Loucy (cell line): ENCODE measurements around the gene KCNMA1.

Experiments used
- H2AFZ ChIP-seq: fragments of 200-600 bp; sonication (generic); 2 replicates; pipeline ENCODE4 v1.6.0; 2016; ENCODE audit warnings: antibody characterized with exemption, mild to moderate bottlenecking, low read length, moderate library complexity
- H3F3A ChIP-seq: fragments of 200-600 bp; 2 replicates; pipeline ENCODE4 v1.6.0; 2016; ENCODE audit warnings: antibody characterized with exemption, low read depth, mild to moderate bottlenecking
- H3K27me3 ChIP-seq: fragments of 200-600 bp; sonication (generic); 2 replicates; pipeline ENCODE4 v1.6.1; 2014; ENCODE audit warnings: low read length, mild to moderate bottlenecking; ENCODE audit not compliant: insufficient read depth, poor library complexity, severe bottlenecking
- H3K36me3 ChIP-seq: fragments of 200-600 bp; sonication (generic); 2 replicates; pipeline ENCODE4 v1.6.1; 2016; ENCODE audit warnings: low read length; ENCODE audit not compliant: insufficient read depth
- H3K4me1 ChIP-seq: fragments of 200-600 bp; sonication (generic); 2 replicates; pipeline ENCODE4 v1.5.1; 2014; ENCODE audit warnings: low read length, mild to moderate bottlenecking; ENCODE audit not compliant: insufficient read depth, poor library complexity, severe bottlenecking
- H3K4me2 ChIP-seq: fragments of 200-600 bp; sonication (generic); 2 replicates; pipeline ENCODE4 v1.6.0; 2014; ENCODE audit warnings: antibody characterized with exemption, low read length, low read depth, mild to moderate bottlenecking; ENCODE audit not compliant: poor library complexity, severe bottlenecking
- H3K4me3 ChIP-seq: fragments of 200-600 bp; sonication (generic); 2 replicates; pipeline ENCODE4 v1.5.1; 2014; ENCODE audit warnings: low read length, mild to moderate bottlenecking, mixed read lengths; ENCODE audit not compliant: poor library complexity, severe bottlenecking
- H3K79me2 ChIP-seq: fragments of 200-600 bp; sonication (generic); 2 replicates; pipeline ENCODE4 v1.6.1; 2014; ENCODE audit warnings: low read length; ENCODE audit not compliant: insufficient read depth
- H3K9ac ChIP-seq: fragments of 200-600 bp; sonication (generic); 2 replicates; pipeline ENCODE4 v1.6.0; 2014; ENCODE audit warnings: mild to moderate bottlenecking, low read depth, low read length, moderate library complexity; ENCODE audit not compliant: poor library complexity, severe bottlenecking
- H3K9me2 ChIP-seq: fragments of 200-600 bp; sonication (generic); replicated peaks from 2 replicates; pipeline ENCODE4 v1.6.1; 2016; ENCODE audit warnings: low read depth, low read length, mixed read lengths
- H3K9me3 ChIP-seq: fragments of 200-600 bp; sonication (generic); 2 replicates; pipeline ENCODE4 v1.6.1; 2014; ENCODE audit warnings: mild to moderate bottlenecking, antibody characterized with exemption, low read length, low read depth; ENCODE audit not compliant: insufficient read depth
- H4K20me1 ChIP-seq: fragments of 200-600 bp; sonication (generic); 2 replicates; pipeline ENCODE4 v1.6.0; 2014; ENCODE audit warnings: antibody characterized with exemption, low read length, mild to moderate bottlenecking; ENCODE audit not compliant: insufficient read depth, poor library complexity, severe bottlenecking
- EZH2phosphoT487 ChIP-seq: fragments of 200-600 bp; IDR thresholded peaks from 2 replicates; pipeline ENCODE4 v1.6.1; 2018; ENCODE audit warnings: antibody characterized with exemption, mild to moderate bottlenecking, moderate library complexity, borderline replicate concordance
- TF ChIP-seq, protein P1 (sequence below): fragments of 200-600 bp; sonication (generic); conservative IDR thresholded peaks from 2 replicates; pipeline ENCODE4 v1.5.1; 2014; ENCODE audit warnings: mild to moderate bottlenecking, antibody characterized with exemption, low read length

The KCNMA1 gene

DNA sequence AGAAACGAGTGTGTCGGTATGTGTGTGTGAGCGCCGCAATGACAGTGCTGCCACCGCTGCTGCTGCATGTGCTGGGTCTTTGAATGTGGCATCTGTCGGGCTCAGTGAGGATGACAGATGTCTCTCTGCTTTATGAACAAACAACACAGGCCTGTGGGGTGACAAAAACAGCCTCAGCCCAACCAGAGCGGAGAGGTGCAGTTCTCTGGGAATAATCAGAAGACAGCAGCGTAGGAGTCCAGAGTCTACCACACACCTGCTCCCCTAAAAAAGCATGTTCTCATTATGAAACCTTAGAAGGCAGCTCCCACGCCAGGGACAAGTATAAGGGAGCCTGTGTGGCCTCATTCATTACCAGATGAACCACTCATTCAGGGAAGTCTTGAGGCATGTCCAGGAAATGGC lies 278.3 kb downstream of the KCNMA1 start:
- no peaks in the 10 kb centered on the region for H3K27me3 ChIP-seq
- no peak overlapping the region for H2AFZ ChIP-seq
- no peaks in the 10 kb centered on the region for H3K36me3 ChIP-seq
- TF ChIP-seq, protein P1, sequence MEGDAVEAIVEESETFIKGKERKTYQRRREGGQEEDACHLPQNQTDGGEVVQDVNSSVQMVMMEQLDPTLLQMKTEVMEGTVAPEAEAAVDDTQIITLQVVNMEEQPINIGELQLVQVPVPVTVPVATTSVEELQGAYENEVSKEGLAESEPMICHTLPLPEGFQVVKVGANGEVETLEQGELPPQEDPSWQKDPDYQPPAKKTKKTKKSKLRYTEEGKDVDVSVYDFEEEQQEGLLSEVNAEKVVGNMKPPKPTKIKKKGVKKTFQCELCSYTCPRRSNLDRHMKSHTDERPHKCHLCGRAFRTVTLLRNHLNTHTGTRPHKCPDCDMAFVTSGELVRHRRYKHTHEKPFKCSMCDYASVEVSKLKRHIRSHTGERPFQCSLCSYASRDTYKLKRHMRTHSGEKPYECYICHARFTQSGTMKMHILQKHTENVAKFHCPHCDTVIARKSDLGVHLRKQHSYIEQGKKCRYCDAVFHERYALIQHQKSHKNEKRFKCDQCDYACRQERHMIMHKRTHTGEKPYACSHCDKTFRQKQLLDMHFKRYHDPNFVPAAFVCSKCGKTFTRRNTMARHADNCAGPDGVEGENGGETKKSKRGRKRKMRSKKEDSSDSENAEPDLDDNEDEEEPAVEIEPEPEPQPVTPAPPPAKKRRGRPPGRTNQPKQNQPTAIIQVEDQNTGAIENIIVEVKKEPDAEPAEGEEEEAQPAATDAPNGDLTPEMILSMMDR = no peak
- no peak for TF ChIP-seq EZH2phosphoT487
- no peaks in the 10 kb centered on the region for H3F3A ChIP-seq
- no peak overlapping the region for H3K9ac ChIP-seq
- no peak overlapping the region for H3K4me2 ChIP-seq
- H3K79me2 ChIP-seq = no peaks in the 10 kb centered on the region
- no peaks in the 10 kb centered on the region for H3K9me3 ChIP-seq
- no peak overlapping the region for H3K4me3 ChIP-seq
- H3K4me1 ChIP-seq = peaks cover 13% of the 10 kb centered on the region
- no peaks in the 10 kb centered on the region for H4K20me1 ChIP-seq
- no peaks in the 10 kb centered on the region for H3K9me2 ChIP-seq

DNA sequence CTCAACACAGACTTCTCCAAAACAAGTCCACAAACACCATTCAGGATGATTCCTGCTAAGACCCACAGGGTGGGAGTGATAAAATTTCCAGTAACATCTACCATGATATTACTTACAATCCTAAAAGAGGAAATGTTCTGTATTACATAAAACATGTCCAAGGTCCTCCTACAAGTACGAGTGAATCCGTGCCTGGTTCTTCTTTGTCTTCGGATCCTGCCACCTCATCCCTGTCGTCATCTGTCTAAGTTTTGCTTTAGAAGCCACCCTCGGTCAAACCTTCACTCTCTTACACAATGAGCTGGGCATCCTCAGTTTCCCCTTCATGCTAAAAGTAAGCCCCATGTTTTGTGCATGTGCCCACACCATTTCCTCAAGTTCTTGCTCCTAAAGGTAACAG lies 279.0 kb downstream of the KCNMA1 start:
- TF ChIP-seq, protein P1 = no peak
- TF ChIP-seq EZH2phosphoT487 = no peak
- no peak overlapping the region for H2AFZ ChIP-seq
- H3F3A ChIP-seq = no peaks in the 10 kb centered on the region
- H3K9me2 ChIP-seq = no peaks in the 10 kb centered on the region
- peaks cover 13% of the 10 kb centered on the region for H3K4me1 ChIP-seq
- no peaks in the 10 kb centered on the region for H3K36me3 ChIP-seq
- no peak overlapping the region for H3K4me3 ChIP-seq
- no peaks in the 10 kb centered on the region for H4K20me1 ChIP-seq
- no peaks in the 10 kb centered on the region for H3K27me3 ChIP-seq
- no peak overlapping the region for H3K9ac ChIP-seq
- H3K9me3 ChIP-seq = no peaks in the 10 kb centered on the region
- H3K79me2 ChIP-seq = no peaks in the 10 kb centered on the region
- H3K4me2 ChIP-seq = no peak overlapping the region

DNA sequence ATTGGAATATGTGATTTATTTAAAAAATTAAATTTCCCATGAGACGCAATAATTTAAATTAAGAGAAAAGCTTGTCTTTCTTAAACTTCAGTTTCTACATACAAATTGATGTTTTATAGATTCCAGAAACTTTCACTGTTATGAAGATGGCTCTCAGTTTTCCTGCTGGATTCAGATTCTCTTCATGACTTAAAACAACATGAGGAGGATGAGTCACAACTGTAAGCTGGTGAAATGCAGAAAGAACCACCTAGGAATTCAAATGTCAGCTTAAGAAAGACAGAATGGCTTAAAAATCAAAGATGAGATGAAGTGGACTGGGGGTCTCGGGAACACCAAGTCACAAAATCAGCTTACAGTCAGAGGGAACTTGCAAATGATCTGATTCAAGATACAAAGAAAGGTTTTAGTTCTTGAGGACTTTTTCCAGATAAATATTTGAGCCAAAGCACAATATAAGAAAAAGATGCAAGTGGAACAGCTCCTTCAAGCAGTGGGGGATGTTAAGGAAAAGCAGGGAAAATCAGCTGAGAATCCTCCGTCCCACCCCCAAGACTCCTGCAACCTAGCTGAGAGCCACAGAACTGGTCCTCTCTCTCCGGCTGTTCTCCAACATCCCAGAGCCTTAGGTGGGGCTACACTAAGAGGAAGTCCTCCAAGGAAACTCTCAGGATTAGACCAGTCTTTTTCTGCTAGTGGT lies 279.8 kb downstream of the KCNMA1 start:
- Histone ChIP-seq H3F3A (no peaks in the 10 kb centered on the region), H3K4me2 (no peak overlapping the region), H3K9me3 (no peaks in the 10 kb centered on the region), H3K79me2 (no peaks in the 10 kb centered on the region), H3K9me2 (no peaks in the 10 kb centered on the region), H2AFZ (no peak overlapping the region), H3K27me3 (no peaks in the 10 kb centered on the region), H3K4me1 (peaks cover 13% of the 10 kb centered on the region), H3K9ac (no peak overlapping the region), H4K20me1 (no peaks in the 10 kb centered on the region), H3K4me3 (no peak overlapping the region), H3K36me3 (no peaks in the 10 kb centered on the region)
- TF ChIP-seq EZH2phosphoT487 = no peak
- TF ChIP-seq, protein P1 = no peak
